T-helper 17 cell (primary cell): ENCODE results near the gene TMEM114. TPM values are rescaled to one million over a fixed set of nuclear protein-coding genes. Genes with fewer than 3 reads are reported as not detected.
"Not testable (repeated sequence)": the region's sequence is repeated elsewhere in the genome, so short reads cannot be mapped to it uniquely, and the experiment has no call there.

Experiments used
- ATAC-seq: fragments of 150-1000 bp; cut with Tn5 transposase; 2 replicates; pipeline ENCODE4 v1.10.0; 2021; ENCODE audit warnings: mild to moderate bottlenecking, moderate library complexity
- DNase-seq, 3 donors: peaks; one replicate each; pipeline versions ENCODE4 v3.0.0 to v3.0.0-alpha.2; 2020 to 2021
- H3K9me3 ChIP-seq: one replicate; pipeline ENCODE4 v1.7.0; 2013; ENCODE audit warnings: low read length, mild to moderate bottlenecking; ENCODE audit not compliant: control insufficient read depth, poor library complexity, severe bottlenecking
- H3K27ac Mint-ChIP-seq: one replicate; pipeline ENCODE4 v1.8.0; 2022; ENCODE audit warnings: mild to moderate bottlenecking, moderate library complexity, mixed read lengths
- H3K27me3 Mint-ChIP-seq: one replicate; pipeline ENCODE4 v1.8.0; 2022; ENCODE audit warnings: mixed read lengths
- H3K36me3 Mint-ChIP-seq: one replicate; pipeline ENCODE4 v1.8.0; 2022; ENCODE audit warnings: low read depth, mixed read lengths
- H3K4me1 Mint-ChIP-seq: one replicate; pipeline ENCODE4 v1.8.0; 2022; ENCODE audit warnings: mild to moderate bottlenecking, mixed read lengths
- H3K4me3 Mint-ChIP-seq: one replicate; pipeline ENCODE4 v1.8.0; 2022; ENCODE audit warnings: mild to moderate bottlenecking, moderate library complexity, mixed read lengths
- total RNA-seq, 4 donors: library from RNA in 2 of 4; stranded (reverse) in 2 of 4; gene quantifications; one replicate each; pipeline ENCODE4 v1.2.3 and lab custom pipeline; 2022 to 2026

TMEM114 gene
- total RNA-seq, 2 donors from 2014 or later = not detected

DNA sequence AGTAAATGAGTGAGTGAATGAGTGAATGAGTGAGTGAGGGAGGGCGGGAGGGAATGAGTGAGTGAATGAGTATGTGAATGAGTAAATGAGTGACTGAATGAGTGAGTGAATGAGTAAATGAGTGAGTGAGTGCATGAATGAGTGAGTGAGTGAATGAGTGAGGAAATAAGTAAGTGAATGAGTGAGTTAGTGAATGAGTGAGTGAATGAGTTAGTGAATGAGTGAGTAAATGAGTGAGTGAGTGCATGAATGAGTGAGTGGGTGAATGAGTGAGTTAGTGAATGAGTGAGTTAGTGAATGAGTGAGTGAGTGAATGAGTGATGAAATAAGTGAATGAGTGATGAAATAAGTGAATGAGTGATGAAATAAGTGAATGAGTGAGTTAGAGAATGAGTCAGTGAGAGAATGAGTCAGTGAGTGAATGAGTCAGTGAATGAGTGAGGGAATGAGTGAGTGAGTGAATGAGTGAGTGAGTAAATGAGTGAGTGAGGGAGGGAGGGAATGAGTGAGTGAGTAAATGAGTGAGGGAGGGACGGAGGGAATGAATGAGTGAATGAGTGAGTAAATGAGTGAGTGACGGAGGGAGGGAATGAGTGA, 26.3 kb downstream of the TMEM114 start:
- not testable (repeated sequence) for H3K27me3 Mint-ChIP-seq, H3K27ac Mint-ChIP-seq, H3K36me3 Mint-ChIP-seq, H3K9me3 ChIP-seq, H3K4me3 Mint-ChIP-seq, ATAC-seq, DNase-seq, H3K4me1 Mint-ChIP-seq

DNA sequence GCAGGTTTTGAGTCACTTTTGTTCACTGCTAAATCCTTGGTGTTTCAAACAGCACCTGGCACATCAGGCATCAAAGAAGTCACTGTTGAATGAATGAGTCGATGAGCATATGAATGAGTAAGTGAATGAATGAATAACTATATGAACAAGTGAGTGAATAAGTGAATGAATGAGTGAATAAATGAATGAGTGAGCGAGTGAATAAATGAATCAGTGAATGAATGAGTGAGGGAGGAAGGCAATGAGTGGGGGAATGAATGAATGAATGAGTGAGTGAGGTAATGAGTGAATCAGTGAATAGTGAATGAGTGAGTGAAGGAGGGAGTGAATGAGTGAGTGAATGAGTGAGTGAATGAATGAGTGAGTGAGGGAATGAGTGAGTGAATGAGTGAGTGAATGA, 28.8 kb downstream of the TMEM114 start:
- H3K27ac Mint-ChIP-seq = no peak overlapping the region
- H3K27me3 Mint-ChIP-seq = peaks cover 8% of the 10 kb centered on the region
- no peaks in the 10 kb centered on the region for H3K36me3 Mint-ChIP-seq
- ATAC-seq = no peak
- H3K4me1 Mint-ChIP-seq = no peaks in the 10 kb centered on the region
- no peak for DNase-seq
- H3K4me3 Mint-ChIP-seq = no peak overlapping the region
- H3K9me3 ChIP-seq = no peaks in the 10 kb centered on the region

- Mint-ChIP-seq H3K4me1 (peaks cover 4% of the 10 kb centered on the region), H3K4me3 (no peak overlapping the region), H3K36me3 (peaks cover 2% of the 10 kb centered on the region), H3K27me3 (peaks cover 65% of the 10 kb centered on the region), H3K27ac (no peak overlapping the region)
- H3K9me3 ChIP-seq = no peaks in the 10 kb centered on the region
- no peak for DNase-seq
- no peak for ATAC-seq
These were observed 34.9 kb downstream of the TMEM114 start for GRCh38 chr16:8555400-8555799.

DNA sequence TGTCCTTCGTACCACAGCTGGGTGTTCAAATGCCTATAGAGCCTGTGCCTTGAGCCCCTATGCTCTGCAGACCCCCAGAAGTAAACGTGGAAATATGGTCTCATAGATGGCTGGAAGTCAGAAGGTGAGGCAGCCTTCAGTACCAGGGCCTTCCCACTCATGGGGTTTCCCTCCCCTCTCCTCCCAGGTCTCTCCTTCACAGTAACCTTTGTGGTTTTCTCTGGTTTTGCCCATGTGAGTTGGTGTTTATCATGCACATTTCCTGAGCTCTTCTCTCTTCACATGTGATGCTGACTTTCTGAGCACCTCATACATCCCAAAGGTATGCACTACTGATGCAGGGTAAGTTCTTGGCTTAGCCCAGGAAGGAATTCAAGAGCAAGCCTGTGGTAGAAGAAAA, 35.4 kb downstream of the TMEM114 start:
- Mint-ChIP-seq H3K4me1 (peaks cover 4% of the 10 kb centered on the region), H3K27ac (no peak overlapping the region), H3K4me3 (no peak overlapping the region), H3K36me3 (peaks cover 2% of the 10 kb centered on the region), H3K27me3 (peaks cover 69% of the 10 kb centered on the region)
- ATAC-seq (no peak), DNase-seq (no peak)
- no peaks in the 10 kb centered on the region for H3K9me3 ChIP-seq

DNA sequence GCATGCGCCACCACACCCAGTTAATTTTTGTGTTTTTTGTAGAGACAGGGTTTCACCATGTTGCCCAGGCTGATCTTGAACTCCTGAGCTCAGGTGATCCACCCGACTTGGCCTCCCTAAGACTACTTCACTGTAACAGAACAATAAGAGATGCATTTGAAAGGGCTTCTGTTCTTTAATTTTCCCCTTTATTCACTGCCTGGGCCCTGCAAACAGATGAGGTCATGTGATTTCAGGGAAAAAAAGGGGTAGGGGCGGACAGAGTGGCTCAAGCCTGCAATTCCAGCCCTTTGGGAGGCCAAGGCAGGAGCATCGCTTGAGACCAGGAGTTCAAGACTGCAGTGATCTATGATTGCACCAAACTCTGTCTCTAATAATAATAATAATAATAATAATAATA, 36.3 kb downstream of the TMEM114 start:
- Mint-ChIP-seq H3K4me1 (peaks cover 4% of the 10 kb centered on the region), H3K4me3 (no peak overlapping the region), H3K36me3 (peaks cover 2% of the 10 kb centered on the region), H3K27ac (no peak overlapping the region), H3K27me3 (peaks cover 76% of the 10 kb centered on the region)
- H3K9me3 ChIP-seq = no peaks in the 10 kb centered on the region
- DNase-seq (no peak), ATAC-seq (no peak)

DNA sequence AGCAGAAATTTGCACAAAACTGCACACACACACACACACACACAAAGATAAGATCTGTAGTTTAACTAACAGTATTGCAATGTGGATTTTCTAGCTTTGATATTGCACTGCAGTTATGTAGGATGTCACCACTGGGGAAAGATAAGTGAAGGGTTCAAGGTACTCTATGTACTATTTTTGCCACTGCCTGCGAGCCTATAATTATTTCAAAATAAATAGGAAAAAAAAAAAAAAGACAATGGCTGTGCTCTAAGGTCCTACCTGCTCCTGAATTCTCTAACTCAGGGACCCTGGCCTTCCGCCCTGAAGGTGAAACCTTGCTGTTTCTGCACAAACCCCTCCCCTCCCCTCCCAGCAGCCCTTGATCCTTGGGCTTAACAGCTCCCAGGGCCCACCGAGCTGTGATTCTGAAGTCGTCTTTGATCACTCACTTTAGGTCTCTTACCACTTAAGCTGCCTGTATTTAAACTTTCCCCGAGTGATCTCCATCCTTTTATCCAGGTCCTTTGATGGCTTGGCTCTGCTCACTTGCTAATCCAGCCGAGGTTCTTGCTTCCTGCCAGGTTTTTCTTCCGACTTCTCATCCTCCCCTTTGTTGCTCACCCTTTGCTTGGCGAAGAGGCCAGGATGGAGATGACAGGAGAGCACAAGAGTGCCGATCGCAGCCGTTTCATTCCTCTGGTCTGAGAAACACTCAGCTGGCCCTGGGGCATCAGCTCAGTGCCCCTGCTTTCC, 37.7 kb downstream of the TMEM114 start:
- Mint-ChIP-seq H3K4me3 (no peak overlapping the region), H3K27ac (peak overlapping the region; percentile 68), H3K4me1 (peaks cover 4% of the 10 kb centered on the region), H3K36me3 (peaks cover 2% of the 10 kb centered on the region), H3K27me3 (peaks cover 89% of the 10 kb centered on the region)
- H3K9me3 ChIP-seq = no peaks in the 10 kb centered on the region
- ATAC-seq (no peak), DNase-seq (no peak)

DNA sequence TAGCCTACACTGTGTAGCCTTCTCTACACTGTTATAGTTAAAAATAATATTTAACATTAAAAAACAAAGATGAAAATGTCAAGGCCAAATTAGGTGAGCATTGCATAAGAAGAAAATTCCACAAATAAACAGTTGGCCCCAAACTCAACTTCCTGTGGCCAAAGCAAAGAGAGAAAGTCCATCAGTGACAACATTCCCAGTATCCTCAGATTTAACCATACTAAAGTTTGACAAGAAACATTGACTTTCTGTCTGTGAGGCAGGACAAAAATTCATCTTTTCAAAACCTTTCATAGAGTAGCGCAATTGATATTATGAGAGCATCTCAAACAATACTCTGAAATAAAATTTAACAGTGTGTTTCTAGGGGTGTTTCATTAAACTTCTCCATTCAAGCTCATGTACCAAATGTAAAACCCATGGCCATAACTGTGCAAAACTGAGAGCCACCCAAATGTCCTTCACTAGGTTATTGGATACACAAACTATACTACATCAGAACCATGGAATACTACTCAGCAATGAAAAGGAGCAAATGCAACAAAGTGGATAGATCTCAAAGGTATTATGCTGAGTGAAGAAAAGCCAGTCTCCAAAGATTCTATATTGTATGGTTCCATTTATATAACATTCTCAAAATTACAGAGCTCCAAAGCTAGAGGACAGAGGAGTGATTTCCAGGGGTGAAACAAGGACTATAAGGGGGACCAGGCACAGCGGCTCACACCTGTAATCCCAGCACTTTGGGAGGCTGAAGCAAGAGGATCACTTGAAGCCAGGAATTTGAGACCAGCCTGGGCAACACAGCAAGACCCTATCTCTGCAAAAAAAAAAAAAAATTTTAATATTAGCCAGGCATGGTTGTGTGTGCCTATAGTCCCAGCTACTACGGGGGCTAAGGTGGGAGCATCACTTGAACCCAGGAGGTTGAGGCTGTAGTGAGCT, 38.7 kb downstream of the TMEM114 start:
- Mint-ChIP-seq H3K27ac (no peak overlapping the region), H3K4me3 (no peak overlapping the region), H3K36me3 (peaks cover 2% of the 10 kb centered on the region), H3K27me3 (peaks cover 91% of the 10 kb centered on the region), H3K4me1 (peaks cover 4% of the 10 kb centered on the region)
- DNase-seq = no peak
- no peak for ATAC-seq
- H3K9me3 ChIP-seq = no peaks in the 10 kb centered on the region

- H3K36me3 Mint-ChIP-seq = no peaks in the 10 kb centered on the region
- no peaks in the 10 kb centered on the region for H3K9me3 ChIP-seq
- no peak overlapping the region for H3K27ac Mint-ChIP-seq
- ATAC-seq (no peak), DNase-seq (no peak)
- peaks cover 94% of the 10 kb centered on the region for H3K27me3 Mint-ChIP-seq
- H3K4me1 Mint-ChIP-seq = peaks cover 4% of the 10 kb centered on the region
- no peak overlapping the region for H3K4me3 Mint-ChIP-seq
These were observed 39.5 kb downstream of the TMEM114 start for GRCh38 chr16:8550728-8551387.

DNA sequence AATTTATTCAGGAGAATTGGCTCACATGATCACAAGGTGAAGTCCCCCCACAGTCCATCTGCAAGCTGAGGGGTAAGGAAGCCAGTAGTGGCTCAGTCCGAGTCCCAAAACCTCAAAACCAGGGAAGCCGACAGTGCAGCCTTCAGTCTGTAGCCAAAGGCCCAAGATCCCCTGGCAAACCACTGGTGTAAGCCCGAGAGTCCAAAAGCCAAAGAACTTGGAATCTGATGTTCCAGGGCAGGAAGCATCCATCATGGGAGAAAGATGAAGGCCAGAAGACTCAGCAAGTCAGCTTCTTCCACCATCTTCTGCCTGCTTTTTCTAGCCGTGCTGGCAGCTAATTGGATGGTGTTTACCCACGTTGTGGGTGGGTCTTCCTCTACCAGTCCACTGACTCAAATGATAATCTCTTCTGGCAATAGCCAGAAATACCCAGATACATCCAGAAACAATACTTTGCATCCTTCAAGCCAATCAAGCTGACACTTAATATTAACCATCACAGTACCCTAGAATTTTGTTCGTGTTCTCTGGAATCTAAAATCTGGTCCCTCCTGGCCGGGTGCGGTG, 40.4 kb downstream of the TMEM114 start:
- H3K4me1 Mint-ChIP-seq = peaks cover 4% of the 10 kb centered on the region
- H3K9me3 ChIP-seq = no peaks in the 10 kb centered on the region
- H3K27me3 Mint-ChIP-seq = peaks cover 94% of the 10 kb centered on the region
- H3K4me3 Mint-ChIP-seq = no peak overlapping the region
- ATAC-seq = no peak
- no peak for DNase-seq
- no peaks in the 10 kb centered on the region for H3K36me3 Mint-ChIP-seq
- H3K27ac Mint-ChIP-seq = no peak overlapping the region

DNA sequence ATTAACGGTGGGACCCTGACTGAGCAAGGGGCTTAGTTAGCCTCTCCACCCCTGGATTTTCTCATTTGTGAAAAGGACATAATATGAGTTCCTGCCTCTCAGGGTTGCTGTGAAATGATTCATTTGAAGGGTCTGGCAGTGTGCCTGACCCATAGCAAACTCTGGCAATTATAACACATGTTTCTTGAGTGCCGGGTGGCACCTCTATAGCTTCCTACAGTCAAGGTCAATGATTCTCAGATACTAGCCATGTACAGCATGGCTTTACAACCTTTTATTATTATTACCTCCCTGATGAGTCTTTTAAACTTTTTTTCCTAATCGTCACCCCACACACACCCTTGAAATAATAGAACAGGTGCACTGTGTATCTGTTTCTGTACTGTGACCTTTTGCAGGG, 42.1 kb downstream of the TMEM114 start:
- no peaks in the 10 kb centered on the region for H3K36me3 Mint-ChIP-seq
- H3K4me1 Mint-ChIP-seq = peaks cover 4% of the 10 kb centered on the region
- peaks cover 87% of the 10 kb centered on the region for H3K27me3 Mint-ChIP-seq
- ATAC-seq = no peak
- H3K27ac Mint-ChIP-seq = no peak overlapping the region
- no peaks in the 10 kb centered on the region for H3K9me3 ChIP-seq
- H3K4me3 Mint-ChIP-seq = no peak overlapping the region
- DNase-seq = no peak

DNA sequence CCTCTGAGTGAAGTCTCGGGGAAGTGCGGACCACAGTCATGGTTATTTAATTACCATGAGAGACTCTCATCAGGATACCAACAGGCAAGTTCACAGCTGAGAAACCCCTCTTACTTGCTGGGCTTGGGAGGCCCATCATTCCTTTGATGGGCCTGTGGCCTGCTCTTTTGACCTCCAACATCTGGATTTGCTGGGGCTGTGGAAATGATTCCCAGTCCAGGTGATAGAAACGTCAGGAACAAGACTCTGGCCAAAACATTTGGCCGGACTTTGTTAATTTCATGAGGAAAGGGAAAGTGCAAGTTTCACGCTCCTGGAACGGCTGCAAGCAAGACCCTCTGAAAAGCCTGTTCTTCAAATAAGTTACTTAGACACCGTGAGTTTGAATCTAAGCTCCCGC, 42.5 kb downstream of the TMEM114 start:
- Mint-ChIP-seq H3K36me3 (no peaks in the 10 kb centered on the region), H3K4me3 (no peak overlapping the region), H3K27me3 (peaks cover 83% of the 10 kb centered on the region), H3K4me1 (peaks cover 2% of the 10 kb centered on the region), H3K27ac (no peak overlapping the region)
- no peak for DNase-seq
- ATAC-seq = no peak
- no peaks in the 10 kb centered on the region for H3K9me3 ChIP-seq

GRCh38 chr16:8544406-8544805, 45.9 kb downstream of the TMEM114 start:
- no peaks in the 10 kb centered on the region for H3K36me3 Mint-ChIP-seq
- H3K27me3 Mint-ChIP-seq = peaks cover 63% of the 10 kb centered on the region
- H3K4me1 Mint-ChIP-seq = no peaks in the 10 kb centered on the region
- DNase-seq (no peak), ATAC-seq (no peak)
- H3K27ac Mint-ChIP-seq = no peak overlapping the region
- no peak overlapping the region for H3K4me3 Mint-ChIP-seq
- H3K9me3 ChIP-seq = no peaks in the 10 kb centered on the region

GRCh38 chr16:8543258-8543657, 47.1 kb downstream of the TMEM114 start:
- DNase-seq = no peak
- Mint-ChIP-seq H3K27ac (no peak overlapping the region), H3K4me3 (no peak overlapping the region), H3K27me3 (peaks cover 60% of the 10 kb centered on the region), H3K36me3 (no peaks in the 10 kb centered on the region), H3K4me1 (no peaks in the 10 kb centered on the region)
- no peaks in the 10 kb centered on the region for H3K9me3 ChIP-seq
- ATAC-seq = no peak
